GM18498 (cell line): ENCODE results near the gene ZBTB12.
A peak's percentile ranks its signal among the peaks of the same experiment; 100 is the strongest.
"Not testable (repeated sequence)": the region's sequence is repeated elsewhere in the genome, so short reads cannot be mapped to it uniquely, and the experiment has no call there.

Source experiments
- ATAC-seq: cut with Tn5 transposase; IDR thresholded peaks from one replicate; pipeline ENCODE4 v1.9.1; 2021; ENCODE audit warnings: mild to moderate bottlenecking, moderate library complexity; ENCODE audit not compliant: unreplicated experiment

ZBTB12 gene, protein sequence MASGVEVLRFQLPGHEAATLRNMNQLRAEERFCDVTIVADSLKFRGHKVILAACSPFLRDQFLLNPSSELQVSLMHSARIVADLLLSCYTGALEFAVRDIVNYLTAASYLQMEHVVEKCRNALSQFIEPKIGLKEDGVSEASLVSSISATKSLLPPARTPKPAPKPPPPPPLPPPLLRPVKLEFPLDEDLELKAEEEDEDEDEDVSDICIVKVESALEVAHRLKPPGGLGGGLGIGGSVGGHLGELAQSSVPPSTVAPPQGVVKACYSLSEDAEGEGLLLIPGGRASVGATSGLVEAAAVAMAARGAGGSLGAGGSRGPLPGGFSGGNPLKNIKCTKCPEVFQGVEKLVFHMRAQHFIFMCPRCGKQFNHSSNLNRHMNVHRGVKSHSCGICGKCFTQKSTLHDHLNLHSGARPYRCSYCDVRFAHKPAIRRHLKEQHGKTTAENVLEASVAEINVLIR

DNA sequence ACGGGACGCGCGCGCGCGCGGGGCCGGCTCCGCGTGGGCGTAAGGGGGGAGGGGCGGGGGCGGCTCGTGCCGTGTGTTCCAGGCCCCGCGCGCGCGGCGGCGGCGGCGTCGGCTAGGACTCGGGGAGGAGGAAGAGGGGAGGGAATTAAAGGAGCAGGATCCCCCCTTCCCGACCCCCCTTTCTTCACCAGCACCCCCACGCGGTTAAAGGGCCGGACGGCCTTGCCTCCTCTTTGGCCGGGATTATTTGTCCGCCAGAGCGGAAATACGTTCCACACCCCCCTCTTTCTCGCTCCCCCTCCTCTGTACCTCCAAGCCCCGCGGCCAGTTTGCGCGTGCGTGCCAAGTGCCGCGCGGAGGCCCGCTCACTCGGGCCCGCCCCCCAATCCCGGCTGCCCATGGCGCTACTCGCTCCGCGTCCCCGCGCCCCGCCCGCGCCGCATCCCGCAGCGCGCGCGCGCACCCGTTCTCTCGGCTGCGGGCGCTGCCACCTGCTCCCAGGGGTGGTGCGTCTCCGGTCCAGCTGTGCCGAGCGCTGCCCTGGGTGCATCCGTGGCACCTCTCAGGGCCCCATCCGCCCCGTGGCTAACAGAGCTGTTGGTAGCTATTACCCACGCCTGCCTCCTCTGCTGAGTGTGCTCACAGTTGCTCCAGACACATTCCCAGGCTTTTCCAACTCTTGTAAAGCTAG is at the start of gene ZBTB12:
ZBTB12 (minus strand) TSS at position 134 of the 691 bp plus-strand sequence. CDS start 781 bp downstream, outside the sequence.
- peak; percentile 65 for ATAC-seq

DNA sequence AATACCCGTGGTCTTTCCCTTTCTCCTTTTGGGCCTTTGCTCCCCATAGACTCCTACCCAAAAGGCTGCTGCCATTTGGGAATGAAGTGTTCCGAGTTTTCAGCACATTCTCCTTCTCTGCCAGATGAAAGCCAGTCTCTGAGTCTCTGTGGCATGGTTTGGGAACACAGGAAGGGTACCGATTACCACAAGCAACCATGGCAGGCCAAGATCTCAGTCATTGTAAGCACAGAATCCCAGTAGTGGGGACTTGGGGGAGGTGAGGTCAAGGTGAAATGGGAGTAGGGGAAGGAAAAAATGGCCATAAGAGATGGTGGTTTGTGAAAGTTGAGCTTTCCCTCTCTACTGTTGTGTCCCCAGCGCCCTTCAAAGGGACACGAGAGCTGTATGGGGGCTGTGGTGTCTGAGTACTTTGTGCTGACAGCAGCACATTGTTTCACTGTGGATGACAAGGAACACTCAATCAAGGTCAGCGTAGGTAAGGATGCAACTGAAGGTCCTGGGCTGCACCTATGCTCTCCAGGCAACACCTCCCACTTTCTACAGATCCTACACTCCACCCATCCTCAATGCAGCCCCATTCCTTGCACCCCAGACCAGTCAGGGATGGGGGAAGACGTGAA is 48.2 kb upstream of the ZBTB12 start:
- no peak for ATAC-seq

DNA sequence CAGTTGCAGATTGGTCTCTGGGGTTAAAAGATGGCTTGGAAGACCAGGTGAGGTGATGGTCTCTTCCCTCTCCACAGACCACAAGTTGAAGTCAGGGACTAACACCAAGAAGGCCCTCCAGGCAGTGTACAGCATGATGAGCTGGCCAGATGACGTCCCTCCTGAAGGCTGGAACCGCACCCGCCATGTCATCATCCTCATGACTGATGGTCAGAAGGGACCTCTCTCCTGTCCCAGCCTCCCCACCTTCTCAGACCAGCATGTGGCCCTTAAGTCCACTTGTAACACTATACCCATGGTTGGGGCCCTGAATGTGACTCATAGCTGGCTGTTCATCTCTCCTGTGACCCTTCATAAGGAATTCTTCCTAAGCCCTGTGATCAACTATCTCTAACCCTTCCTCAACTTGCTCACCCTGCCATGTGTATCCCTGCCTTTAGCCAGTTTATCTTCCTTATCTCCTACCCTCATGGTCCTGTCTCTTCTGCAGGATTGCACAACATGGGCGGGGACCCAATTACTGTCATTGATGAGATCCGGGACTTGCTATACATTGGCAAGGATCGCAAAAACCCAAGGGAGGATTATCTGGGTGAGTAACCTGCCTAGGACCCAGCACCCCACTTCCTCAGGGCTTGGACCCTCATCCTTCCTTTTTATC is 47.0 kb upstream of the ZBTB12 start:
- ATAC-seq = no peak

DNA sequence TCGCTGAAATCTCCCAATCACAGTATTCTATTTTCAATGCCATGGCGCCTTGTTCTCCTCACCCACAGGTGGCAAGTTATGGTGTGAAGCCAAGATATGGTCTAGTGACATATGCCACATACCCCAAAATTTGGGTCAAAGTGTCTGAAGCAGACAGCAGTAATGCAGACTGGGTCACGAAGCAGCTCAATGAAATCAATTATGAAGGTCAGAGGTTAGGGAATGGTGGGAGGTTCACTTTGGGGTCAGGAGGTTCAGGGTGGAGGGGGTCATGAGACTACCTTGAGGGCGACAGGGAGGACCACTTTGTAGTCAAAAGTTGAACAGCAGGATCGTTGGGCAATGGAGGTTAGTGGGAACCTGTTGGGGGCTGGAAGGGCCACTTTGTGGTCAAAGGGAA is 46.4 kb upstream of the ZBTB12 start:
- ATAC-seq = no peak

DNA sequence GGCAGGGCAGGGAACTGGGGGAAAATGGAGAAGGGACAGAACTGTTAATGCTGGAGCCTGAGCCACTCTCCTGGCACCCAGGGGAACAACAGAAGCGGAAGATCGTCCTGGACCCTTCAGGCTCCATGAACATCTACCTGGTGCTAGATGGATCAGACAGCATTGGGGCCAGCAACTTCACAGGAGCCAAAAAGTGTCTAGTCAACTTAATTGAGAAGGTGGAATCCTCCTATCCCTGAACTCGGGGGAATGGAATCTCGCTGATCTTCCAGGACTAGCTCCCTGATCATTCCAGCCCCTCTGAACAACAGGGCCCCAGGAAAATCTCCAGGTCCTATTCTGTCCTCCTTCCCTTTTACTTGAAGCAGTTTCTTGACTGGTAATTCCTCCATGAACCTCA is 46.0 kb upstream of the ZBTB12 start:
- no peak for ATAC-seq

DNA sequence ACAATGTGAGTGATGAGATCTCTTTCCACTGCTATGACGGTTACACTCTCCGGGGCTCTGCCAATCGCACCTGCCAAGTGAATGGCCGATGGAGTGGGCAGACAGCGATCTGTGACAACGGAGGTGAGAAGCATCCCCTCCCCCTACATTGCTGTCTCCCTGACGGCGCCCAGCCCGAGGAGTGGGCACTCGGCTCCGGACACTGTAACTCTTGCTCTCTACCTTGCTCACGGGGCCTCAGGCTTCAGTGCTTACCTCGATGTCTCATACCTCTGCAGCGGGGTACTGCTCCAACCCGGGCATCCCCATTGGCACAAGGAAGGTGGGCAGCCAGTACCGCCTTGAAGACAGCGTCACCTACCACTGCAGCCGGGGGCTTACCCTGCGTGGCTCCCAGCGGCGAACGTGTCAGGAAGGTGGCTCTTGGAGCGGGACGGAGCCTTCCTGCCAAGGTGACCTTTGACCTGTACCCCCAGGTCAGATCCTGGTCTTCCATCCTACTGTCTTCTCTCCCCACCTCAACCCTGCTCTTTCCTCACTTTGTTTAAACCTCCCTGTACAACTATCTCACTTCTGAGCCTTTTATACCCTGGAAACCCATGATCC is 45.3 kb upstream of the ZBTB12 start:
- no peak for ATAC-seq

DNA sequence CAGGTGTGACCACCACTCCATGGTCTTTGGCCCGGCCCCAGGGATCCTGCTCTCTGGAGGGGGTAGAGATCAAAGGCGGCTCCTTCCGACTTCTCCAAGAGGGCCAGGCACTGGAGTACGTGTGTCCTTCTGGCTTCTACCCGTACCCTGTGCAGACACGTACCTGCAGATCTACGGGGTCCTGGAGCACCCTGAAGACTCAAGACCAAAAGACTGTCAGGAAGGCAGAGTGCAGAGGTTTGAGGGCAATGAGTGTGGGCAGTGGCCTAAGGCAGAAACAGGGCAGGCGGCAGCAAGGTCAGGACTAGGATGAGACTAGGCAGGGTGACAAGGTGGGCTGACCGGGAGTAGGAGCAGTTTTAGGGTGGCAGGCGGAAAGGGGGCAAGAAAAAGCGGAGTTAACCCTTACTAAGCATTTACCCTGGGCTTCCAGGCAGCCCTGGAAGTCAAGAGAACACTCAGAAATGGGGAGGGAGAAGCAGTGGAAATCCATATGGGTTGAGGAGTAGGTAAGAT is 44.5 kb upstream of the ZBTB12 start:
- ATAC-seq = no peak

DNA sequence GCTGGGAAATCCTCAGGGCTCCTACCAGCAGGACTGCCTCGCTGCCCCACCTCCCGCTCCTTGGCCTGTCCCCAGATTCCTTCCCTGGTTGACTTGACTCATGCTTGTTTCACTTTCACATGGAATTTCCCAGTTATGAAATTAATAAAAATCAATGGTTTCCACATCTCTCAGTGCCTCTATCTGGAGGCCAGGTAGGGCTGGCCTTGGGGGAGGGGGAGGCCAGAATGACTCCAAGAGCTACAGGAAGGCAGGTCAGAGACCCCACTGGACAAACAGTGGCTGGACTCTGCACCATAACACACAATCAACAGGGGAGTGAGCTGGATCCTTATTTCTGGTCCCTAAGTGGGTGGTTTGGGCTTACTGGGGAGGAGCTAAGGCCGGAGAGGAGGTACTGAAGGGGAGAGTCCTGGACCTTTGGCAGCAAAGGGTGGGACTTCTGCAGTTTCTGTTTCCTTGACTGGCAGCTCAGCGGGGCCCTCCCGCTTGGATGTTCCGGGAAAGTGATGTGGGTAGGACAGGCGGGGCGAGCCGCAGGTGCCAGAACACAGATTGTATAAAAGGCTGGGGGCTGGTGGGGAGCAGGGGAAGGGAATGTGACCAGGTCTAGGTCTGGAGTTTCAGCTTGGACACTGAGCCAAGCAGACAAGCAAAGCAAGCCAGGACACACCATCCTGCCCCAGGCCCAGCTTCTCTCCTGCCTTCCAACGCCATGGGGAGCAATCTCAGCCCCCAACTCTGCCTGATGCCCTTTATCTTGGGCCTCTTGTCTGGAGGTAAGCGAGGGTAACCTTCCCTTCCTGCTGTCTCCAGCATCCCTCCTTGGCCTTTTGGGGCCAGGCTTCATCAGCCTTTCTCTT is 43.9 kb upstream of the ZBTB12 start, which contains the start of gene CFB:
CFB (plus strand) TSS at position 589 of the 863 bp plus-strand sequence; CDS start at position 716, 127 bp downstream.
- no peak for ATAC-seq

DNA sequence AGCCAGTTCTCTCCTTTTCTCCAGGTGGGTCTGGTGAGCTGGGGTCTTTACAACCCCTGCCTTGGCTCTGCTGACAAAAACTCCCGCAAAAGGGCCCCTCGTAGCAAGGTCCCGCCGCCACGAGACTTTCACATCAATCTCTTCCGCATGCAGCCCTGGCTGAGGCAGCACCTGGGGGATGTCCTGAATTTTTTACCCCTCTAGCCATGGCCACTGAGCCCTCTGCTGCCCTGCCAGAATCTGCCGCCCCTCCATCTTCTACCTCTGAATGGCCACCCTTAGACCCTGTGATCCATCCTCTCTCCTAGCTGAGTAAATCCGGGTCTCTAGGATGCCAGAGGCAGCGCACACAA is 43.2 kb upstream of the ZBTB12 start:
- no peak for ATAC-seq

DNA sequence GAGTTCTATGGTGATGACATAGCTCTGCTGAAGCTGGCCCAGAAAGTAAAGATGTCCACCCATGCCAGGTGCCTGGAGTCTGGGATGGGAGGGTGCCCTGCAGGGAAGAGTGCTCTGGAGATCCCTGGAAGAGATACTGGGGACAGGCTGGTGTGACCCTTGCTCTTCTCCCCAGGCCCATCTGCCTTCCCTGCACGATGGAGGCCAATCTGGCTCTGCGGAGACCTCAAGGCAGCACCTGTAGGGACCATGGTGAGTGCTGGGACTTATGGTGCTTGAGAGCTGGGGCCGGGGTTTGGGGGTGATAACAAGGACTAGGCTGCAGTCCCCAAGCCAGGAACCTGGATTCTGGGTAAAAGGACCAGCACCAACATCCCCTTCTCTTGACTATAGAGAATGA is 41.9 kb upstream of the ZBTB12 start:
- no peak for ATAC-seq

DNA sequence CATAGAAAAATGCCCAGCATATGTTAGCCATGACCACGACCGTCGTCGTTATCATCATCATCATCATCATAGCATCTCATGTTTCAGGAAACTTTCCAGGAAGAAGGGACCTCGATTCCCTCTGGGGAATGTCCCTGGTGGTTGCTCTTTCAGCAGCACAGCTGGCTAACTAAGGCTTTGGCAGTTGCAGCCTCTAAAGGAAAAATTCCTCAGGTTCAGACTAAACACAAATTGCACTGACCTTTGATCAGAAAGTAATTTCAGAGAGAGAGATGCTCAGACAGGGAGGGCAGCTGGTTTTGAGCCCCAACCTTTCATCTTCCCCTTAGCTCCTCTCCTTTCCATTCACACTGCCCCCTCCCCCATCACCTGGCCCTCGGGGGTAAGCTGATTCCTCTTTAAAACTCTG is 38.4 kb upstream of the ZBTB12 start:
- no peak for ATAC-seq

DNA sequence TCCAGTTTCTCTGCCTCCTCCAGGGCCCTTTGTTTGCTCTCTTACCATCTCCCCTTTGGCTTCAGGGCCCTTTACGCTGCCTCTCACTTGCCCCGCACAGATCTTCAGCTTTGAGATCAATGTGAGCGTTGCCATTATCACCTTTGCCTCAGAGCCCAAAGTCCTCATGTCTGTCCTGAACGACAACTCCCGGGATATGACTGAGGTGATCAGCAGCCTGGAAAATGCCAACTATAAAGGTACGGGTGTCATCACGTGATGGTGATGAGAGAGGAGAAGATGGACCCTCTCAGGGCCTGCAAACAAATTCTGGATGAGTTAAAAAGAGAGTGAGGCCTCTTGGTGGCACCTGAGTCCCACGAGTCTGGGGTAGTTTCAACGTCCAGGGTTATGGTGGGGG is 33.9 kb upstream of the ZBTB12 start:
- ATAC-seq = no peak

DNA sequence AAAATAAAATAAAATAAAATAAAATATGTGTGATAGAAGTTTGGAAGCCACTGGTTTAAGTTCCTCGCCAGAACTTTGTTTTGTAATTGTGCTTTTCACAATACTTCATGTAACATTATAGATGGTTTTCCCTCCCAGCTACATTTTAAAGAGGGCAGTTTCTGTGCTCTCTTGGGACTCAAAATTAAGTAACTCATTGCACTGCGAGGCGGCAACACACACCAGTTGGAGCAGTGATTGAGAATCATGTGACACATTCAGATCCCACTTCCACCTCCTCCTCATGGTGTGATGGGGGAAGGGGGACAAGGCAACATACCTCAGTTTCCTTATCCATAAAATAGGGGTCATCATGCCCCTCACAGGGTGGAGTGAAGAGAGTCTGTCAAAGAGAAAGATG is 33.1 kb upstream of the ZBTB12 start:
- ATAC-seq = no peak

DNA sequence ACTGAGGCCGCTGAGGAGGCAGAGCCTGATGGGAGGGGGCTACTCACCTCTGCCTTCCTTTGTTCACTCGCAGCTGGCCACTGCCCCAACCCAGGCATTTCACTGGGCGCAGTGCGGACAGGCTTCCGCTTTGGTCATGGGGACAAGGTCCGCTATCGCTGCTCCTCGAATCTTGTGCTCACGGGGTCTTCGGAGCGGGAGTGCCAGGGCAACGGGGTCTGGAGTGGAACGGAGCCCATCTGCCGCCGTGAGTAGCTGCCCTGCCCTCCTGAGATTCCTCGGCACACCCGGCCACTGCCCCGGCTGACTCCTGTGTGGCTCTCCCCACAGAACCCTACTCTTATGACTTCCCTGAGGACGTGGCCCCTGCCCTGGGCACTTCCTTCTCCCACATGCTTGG is 31.7 kb upstream of the ZBTB12 start:
- no peak for ATAC-seq

DNA sequence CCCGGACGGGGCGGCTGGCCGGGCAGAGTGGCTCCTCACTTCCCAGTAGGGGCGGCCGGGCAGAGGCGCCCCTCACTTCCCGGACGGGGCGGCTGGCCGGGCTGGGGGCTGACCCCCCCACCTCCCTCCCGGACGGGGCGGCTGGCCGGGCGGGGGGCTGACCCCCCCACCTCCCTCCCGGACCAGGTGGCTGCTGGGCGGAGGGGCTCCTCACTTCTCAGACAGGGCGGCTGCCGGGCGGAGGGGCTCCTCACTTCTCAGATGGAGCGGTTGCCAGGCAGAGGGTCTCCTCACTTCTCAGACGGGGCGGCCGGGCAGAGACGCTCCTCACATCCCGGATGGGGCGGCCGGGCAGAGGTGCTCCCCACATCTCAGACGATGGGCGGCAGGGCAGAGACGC is 30.3 kb upstream of the ZBTB12 start:
- ATAC-seq = not testable (repeated sequence)

DNA sequence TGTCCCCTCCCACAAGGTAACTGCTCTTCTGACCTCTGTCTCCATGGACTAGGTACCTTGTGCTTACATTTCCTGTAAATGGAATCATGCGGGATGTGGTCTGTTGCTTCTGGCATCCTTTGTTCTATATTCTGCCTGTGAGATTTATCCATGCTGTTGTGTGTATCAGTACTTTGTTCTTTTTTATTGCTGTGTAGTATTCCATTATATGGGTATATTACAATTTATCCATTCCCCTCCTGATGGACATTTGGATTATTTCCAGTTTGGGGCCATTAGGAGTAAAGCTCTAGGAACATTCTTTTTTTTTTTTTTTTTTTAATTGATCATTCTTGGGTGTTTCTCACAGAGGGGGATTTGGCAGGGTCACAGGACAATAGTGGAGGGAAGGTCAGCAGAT is 29.1 kb upstream of the ZBTB12 start:
- no peak for ATAC-seq

DNA sequence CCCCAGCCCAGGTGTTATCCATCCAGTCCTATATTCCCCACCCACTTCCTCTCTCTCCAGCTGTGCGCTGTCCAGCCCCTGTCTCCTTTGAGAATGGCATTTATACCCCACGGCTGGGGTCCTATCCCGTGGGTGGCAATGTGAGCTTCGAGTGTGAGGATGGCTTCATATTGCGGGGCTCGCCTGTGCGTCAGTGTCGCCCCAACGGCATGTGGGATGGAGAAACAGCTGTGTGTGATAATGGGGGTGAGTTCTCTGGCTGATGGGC is 26.7 kb upstream of the ZBTB12 start:
- ATAC-seq = no peak

DNA sequence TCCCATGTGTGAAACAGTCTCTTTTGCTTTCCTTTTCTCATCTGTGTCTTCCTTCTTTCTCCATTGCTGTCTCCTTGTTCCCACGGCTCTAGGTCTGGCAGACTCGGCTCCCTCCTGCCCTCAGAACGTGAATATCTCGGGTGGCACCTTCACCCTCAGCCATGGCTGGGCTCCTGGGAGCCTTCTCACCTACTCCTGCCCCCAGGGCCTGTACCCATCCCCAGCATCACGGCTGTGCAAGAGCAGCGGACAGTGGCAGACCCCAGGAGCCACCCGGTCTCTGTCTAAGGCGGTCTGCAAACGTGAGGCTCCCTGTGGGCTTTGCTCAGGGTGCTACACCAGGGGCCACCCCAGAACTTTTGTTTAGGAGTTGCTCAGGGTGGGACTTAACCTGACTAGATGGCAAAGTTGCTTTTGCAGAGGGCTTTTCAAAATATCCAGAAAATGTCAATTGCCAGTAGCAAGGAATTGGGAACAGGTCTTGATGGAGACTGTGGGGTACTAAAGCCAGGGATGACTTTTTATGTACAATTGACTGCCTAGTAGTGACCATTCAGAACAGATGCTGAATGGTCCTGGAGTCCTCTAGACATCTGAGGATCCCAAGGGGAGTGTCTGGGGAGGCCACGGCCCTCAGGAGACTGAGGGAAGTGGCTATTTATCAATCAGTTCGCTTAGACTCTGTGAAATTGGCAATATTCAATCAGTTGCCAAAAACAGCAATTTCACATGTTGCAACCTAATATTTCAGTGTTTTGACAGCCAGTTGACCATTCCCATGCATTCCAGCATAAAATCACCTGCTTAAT is 26.2 kb upstream of the ZBTB12 start:
- no peak for ATAC-seq

DNA sequence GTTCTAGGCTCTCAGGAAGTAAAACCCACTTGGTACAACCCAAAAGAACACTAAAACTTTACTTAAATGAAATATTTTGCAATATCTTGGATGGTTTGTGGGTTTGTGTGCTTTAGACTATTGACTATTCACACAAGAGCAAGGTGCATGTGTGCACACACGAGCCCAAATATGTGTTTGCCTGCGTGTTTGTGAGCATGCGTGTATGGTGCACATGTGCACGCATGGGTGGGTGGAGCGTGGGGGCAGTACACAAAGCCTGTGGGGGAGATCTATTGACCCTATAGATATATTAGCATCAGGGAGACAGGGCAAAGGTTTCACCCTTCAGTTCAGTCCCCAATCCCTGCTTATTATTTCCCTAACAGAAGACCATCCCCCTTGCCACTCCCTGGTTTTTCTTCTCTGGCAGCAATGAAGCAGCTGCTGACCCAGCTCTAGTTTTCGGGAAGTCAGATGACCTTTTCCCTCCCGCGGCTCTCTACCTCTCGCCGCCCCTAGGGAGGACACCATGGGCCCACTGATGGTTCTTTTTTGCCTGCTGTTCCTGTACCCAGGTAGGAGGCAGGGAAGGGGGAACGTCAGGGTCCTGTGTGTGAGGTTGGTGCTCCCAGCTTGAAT is 25.5 kb upstream of the ZBTB12 start, which contains the start of gene C2:
C2 (plus strand) TSS at position 476 of the 621 bp plus-strand sequence; CDS start at position 512, 36 bp downstream.
- ATAC-seq = no peak
